ENCODE results near the gene PRPF6.

PRPF6 gene

DNA sequence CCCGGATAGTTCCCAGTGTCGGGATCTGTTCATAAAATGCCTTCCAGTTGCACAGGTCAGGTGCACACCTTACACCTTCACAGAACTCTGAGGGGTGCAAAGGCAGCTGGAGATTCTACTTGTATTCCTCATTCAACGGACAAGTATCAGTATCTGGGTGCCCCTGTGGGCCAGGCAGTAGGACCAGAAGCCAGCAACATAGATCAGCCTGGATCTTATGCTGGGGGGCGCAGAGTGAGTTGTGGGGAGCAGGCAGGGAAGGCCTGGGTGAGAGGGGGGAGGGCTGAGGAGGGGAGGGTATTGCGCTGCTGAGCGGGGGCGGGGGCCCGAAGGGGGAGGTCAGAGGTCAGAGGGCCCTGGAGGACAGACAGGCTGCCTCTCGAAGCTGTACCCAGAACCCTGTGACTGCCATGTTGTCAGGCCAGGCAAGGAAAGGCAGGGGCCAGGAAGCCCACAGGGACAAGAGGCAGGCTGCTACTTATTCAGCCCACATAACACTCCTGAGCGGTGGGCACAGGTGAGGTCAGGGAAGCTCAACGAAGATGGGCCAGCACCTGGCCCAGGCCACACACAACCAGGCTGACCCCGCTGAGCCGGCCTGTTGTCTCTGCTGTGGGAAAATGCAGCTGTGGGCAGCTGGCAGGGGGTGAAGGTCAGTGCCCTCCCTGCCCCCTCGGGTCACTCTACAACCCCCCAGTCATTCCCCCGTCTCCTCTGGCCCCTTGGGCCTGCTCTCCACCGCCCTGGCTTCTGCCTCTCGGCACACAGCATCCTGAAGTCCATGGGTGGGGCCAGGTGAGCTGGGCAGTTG is 100.1 kb downstream of the PRPF6 start:
- DNase-seq: no peak

DNA sequence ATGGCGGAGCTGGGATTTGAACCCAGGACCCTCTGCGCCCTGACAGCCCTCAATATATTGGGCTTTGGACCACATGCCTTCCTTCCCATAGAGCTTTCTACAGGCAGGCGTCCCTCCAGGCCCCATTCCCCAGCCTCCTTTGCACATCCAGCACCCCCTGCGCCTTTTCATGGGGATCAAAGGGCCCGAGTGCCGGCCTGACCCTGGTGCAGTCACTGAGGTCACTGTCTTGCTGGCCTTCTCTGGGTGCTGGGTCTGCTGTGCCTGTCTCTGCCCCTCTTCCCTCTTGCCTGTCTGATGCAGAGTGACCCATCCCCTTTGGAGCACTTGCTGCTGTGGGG is 100.7 kb downstream of the PRPF6 start:
- no peak for DNase-seq

DNA sequence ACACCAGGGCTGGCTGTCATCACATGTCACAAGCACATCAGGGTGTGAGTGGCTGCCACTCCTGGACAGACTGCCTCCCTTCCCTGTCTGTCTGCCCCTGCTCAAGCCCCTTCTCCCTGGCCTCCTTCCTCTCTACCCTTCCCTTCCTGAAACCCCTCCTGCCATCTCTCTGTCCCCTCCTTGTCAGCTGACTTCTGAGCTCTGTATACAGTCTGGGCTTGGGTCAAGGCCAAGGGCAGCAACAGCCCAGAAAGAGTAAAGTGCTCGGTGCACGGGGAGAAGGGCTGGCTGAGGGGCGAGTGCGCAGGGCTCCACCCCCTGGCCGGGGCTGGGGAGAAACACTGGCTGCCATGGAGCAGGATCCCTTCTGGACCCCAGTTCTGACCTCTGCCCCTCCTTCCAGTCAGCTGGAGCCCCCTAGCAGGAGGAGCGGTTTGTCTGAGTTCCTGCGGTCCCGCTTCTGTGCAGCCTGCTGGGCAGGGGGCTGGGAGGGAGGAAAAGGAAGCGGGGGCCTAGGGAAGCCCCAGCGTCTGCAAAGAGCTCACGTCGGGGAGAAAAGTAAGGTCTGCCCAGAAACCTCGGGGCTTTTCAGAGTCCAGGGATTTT is 101.3 kb downstream of the PRPF6 start:
- no peak for DNase-seq

Data from NCI-H69 (cell line).